Activated naive CD4-positive, alpha-beta T cell treated with anti-CD3 and anti-CD28 coated beads, Interleukin-2, amount 10 ng/mL, durations not matched to agents 5 hours and 36 hours (primary cell): Measurements from ENCODE around the gene UBE2G1. TPM values are rescaled to one million over a fixed set of nuclear protein-coding genes. Genes with fewer than 3 reads are reported as not detected.

ENCODE experiments used
- total RNA-seq, 2 experiments: library from RNA; stranded (reverse); gene quantifications; one replicate each; pipeline ENCODE4 v1.2.3, GENCODE V29; 2021

Gene UBE2G1, protein sequence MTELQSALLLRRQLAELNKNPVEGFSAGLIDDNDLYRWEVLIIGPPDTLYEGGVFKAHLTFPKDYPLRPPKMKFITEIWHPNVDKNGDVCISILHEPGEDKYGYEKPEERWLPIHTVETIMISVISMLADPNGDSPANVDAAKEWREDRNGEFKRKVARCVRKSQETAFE
- 10 to 100 TPM; 56.8 to 58.6 TPM for total RNA-seq

DNA sequence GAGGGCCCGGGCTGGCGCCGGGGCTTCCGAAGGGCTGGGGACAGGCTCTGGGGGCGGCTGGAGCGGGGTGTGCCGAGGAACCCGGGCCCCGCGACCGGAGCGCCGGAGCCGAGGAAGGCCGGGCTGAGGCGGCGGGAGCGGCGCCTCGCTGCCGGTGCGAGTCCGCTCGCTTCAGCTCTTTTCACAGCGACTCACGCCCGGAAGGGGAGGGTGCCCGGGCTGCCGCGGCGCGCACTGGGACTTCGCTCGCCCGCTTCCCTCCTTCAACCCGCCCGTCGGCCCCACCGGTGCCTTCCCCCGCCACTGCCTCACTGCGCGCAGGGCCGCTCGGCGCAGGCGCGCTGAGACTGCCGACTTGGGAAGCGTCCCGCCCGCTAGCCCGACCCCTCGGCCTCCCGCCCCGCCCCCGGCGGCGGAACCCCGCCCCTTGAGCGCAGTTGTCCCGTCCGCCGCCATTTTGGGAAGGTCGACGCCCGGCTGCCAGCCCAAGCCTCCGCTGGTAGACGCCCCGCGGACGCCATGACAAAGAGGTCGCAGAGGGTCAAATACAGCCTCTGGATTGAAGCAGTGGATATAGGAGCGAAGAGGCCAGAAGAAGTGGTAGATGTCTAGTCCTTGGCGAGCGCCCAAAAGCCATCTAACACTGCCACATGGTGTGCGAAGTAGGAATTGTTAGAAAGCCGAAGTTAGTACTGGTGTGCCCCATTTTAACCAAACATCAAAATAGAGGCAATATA lies at the start of gene UBE2G1:
UBE2G1 (minus strand) TSS at position 349 of the 737 bp plus-strand sequence. CDS start 359 bp downstream, outside the sequence.

DNA sequence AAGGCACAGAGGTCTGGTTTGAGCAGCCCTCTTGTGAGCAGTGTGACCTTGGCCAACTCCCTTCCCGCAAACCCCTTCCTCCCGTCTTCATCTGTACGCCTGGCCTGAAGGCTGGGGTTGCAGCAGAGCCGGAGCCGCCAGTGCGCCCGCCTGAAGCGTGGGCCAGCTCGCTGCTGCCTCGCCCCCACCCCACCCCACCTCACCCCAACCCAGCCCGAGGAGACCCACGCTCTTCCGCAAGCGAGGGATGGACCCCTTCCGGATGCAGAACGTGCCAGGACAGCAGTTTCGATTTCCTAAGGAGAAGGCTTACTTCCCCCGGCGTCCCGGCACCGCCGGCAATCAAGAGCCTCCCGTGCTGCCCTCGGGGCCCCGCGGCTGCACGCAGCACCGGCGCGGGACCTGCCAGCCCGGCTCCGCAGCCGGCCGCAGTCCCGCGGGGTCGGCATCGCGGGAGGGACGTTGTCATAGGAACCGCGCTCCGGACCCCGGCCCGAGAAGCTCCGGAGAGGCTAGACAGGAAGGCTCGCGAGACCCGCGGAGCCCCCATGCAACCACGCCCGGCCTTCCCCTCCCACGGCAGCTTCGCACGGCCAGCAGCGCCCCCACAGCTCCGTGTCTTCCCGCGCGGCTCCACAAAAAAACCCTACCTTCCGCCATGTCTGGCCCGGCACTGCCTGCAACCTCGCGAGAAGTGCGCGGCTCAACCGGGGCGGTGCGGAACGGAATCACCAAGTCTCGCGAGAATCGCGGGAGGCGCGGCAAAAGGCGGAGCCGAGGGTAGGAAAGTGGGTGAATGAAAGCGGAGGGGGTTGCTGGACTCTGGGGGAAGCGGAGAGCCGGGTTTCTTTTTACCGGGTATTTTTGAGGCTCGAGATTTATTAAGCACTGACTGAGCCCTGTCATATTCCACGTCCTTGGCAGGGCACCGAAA lies 102.9 kb downstream of the UBE2G1 start, which contains the start of gene ANKFY1:
ANKFY1 (minus strand) TSS at position 698 of the 934 bp plus-strand sequence; CDS start at position 660, 38 bp downstream.

Other genes with a start within 250 kb of the UBE2G1 start
- 10 to 100 TPM; 56.1 to 57.3 TPM for gene ZZEF1, start 223.6 kb downstream of the UBE2G1 start, total RNA-seq
- 1 to 10 TPM; 7.1 to 8.6 TPM for gene CYB5D2, start 223.5 kb downstream of the UBE2G1 start, total RNA-seq
- gene ANKFY1, start 102.7 kb downstream of the UBE2G1 start, total RNA-seq = 10 to 100 TPM; 63.3 to 67.6 TPM
- 10 to 100 TPM; 10.1 to 10.2 TPM for gene SPNS3, start 67.3 kb upstream of the UBE2G1 start, total RNA-seq
- gene SPNS2, start 132.2 kb upstream of the UBE2G1 start, total RNA-seq = under 1 TPM; 0.28 to 0.53 TPM
- 10 to 100 TPM; 59.6 to 61.3 TPM for gene MYBBP1A, start 188.7 kb upstream of the UBE2G1 start, total RNA-seq
- not detected for gene GGT6, start 193.9 kb upstream of the UBE2G1 start, total RNA-seq
- gene SMTNL2, start 217.9 kb upstream of the UBE2G1 start, total RNA-seq = not detected